Endothelial cell of umbilical vein (primary cell): ENCODE measurements around the gene SCN2B. TPM values are rescaled to one million over a fixed set of nuclear protein-coding genes. Genes with fewer than 3 reads are reported as not detected.

Experiments
- BruUV-seq: library from RNA; stranded (reverse); fragments of 400-500 nt; replicated peaks from 2 replicates; lab custom pipeline; 2021; lab: Mats Ljungman, UMichigan
- CTCF ChIA-PET: fragments of 300-600, 350-600 bp; sonication (Branson Sonifier 250); formaldehyde crosslinking; loops from one replicate; lab custom pipeline; 2021; ENCODE audit warnings: antibody characterized with exemption, inconsistent platforms; lab: Charles Lee
- POLR2A ChIA-PET: fragments of 300-600, 350-600 bp; sonication (Branson Sonifier 250); formaldehyde crosslinking; loops from one replicate; lab custom pipeline; 2021; ENCODE audit warnings: antibody characterized with exemption, inconsistent platforms; lab: Charles Lee
- DNase-seq: peaks from one replicate; pipeline ENCODE4 v3.0.0-alpha.2; 2011; ENCODE audit warnings: low read depth, low spot score
- FAIRE-seq: peaks from 2 replicates; lab custom pipeline; 2011; peaks lifted over from hg19 to GRCh38; lab: Jason Lieb, UNC
- H2AFZ ChIP-seq: 2 replicates; pipeline ENCODE4 v1.6.0; 2012; ENCODE audit warnings: low read depth, low read length, control low read depth, inconsistent platforms
- H3K27ac ChIP-seq: 2 replicates; pipeline ENCODE4 v1.5.1; 2011; ENCODE audit warnings: low read depth, mild to moderate bottlenecking, control low read depth, low read length, moderate library complexity; ENCODE audit not compliant: insufficient read depth
- H3K27me3 ChIP-seq, 2 experiments: 2 replicates each; pipeline versions ENCODE4 v1.6.0 to v1.6.1; 2011; ENCODE audit warnings: low read length in 2 of 2, mixed read lengths in 1 of 2; ENCODE audit not compliant: control insufficient read depth in 2 of 2, insufficient read depth in 2 of 2
- H3K36me3 ChIP-seq, 2 experiments: 2 replicates in 1 of 2; 3 replicates in 1 of 2; pipeline ENCODE4 v1.5.1; 2011; ENCODE audit warnings: low read length in 2 of 2, mild to moderate bottlenecking in 1 of 2, moderate library complexity in 1 of 2; ENCODE audit not compliant: control insufficient read depth in 2 of 2, insufficient read depth in 2 of 2; ENCODE audit errors: extremely low read depth in 1 of 2
- H3K4me1 ChIP-seq: 3 replicates; pipeline ENCODE4 v1.5.1; 2011; ENCODE audit warnings: mild to moderate bottlenecking, low read length; ENCODE audit not compliant: control insufficient read depth, insufficient read depth; ENCODE audit errors: extremely low read depth
- H3K4me2 ChIP-seq: 2 replicates; pipeline ENCODE4 v1.6.1; 2011; ENCODE audit warnings: low read length, control low read depth, mixed read lengths; ENCODE audit not compliant: insufficient read depth
- H3K4me3 ChIP-seq, 3 experiments: fragments of 200-600 bp in 1 of 3; sonication (generic), shearing (Covaris generic) in 1 of 3; replicated peaks in 1 of 3; 2 replicates each; pipeline ENCODE4 v1.5.1; 2011 to 2016; ENCODE audit warnings: control low read depth in 3 of 3, low read length in 3 of 3, mild to moderate bottlenecking in 2 of 3, inconsistent platforms in 1 of 3, low read depth in 1 of 3, moderate library complexity in 1 of 3; ENCODE audit not compliant: insufficient read depth in 1 of 3
- H3K79me2 ChIP-seq: 2 replicates; pipeline ENCODE4 v1.6.0; 2012; ENCODE audit warnings: low read length, inconsistent platforms; ENCODE audit not compliant: control insufficient read depth, insufficient read depth
- H3K9ac ChIP-seq: replicated peaks from 2 replicates; pipeline ENCODE3; 2011; ENCODE audit warnings: low read length, control low read depth; ENCODE audit not compliant: insufficient read depth; ENCODE audit errors: extremely low read depth
- H3K9me1 ChIP-seq: replicated peaks from 3 replicates; pipeline ENCODE4 v1.6.0; 2011; ENCODE audit warnings: mild to moderate bottlenecking, low read length; ENCODE audit not compliant: control insufficient read depth, insufficient read depth; ENCODE audit errors: extremely low read depth
- H3K9me3 ChIP-seq: replicated peaks from 2 replicates; pipeline ENCODE4 v1.5.1; 2012; ENCODE audit warnings: low read length, inconsistent platforms; ENCODE audit not compliant: control insufficient read depth, insufficient read depth
- H4K20me1 ChIP-seq: replicated peaks from 2 replicates; pipeline ENCODE3; 2011; ENCODE audit warnings: mild to moderate bottlenecking, low read length; ENCODE audit not compliant: control insufficient read depth, insufficient read depth; ENCODE audit errors: extremely low read depth
- CTCF ChIP-seq, 2 donors: IDR thresholded peaks; 1 replicate in 1 of 2; 2 replicates in 1 of 2; pipeline ENCODE4 v1.5.1; 2011; ENCODE audit warnings: low read length in 2 of 2, mild to moderate bottlenecking in 2 of 2, moderate library complexity in 2 of 2, control low read depth in 1 of 2, inconsistent platforms in 1 of 2, low read depth in 1 of 2; ENCODE audit not compliant: insufficient read depth in 1 of 2; ENCODE audit errors: extremely low read depth in 1 of 2
- FOS ChIP-seq: IDR thresholded peaks from 2 replicates; pipeline ENCODE4 v1.6.1; 2011; ENCODE audit warnings: mild to moderate bottlenecking, low read length, moderate library complexity, borderline replicate concordance; ENCODE audit not compliant: insufficient read depth
- GATA2 ChIP-seq: IDR thresholded peaks from 2 replicates; pipeline ENCODE4 v1.7.0; 2011; ENCODE audit warnings: low read depth, mild to moderate bottlenecking, moderate library complexity, mixed read lengths, low read length; ENCODE audit not compliant: insufficient read length, insufficient read depth
- JUN ChIP-seq: IDR thresholded peaks from 2 replicates; pipeline ENCODE4 v1.6.1; 2011; ENCODE audit warnings: borderline replicate concordance, low read depth; ENCODE audit not compliant: insufficient read length, insufficient read depth
- MAX ChIP-seq: IDR thresholded peaks from 2 replicates; pipeline ENCODE4 v1.6.1; 2011; ENCODE audit not compliant: insufficient read depth, insufficient read length
- MYC ChIP-seq: IDR thresholded peaks from one replicate; pipeline ENCODE4 v1.6.1; 2011; ENCODE audit warnings: mild to moderate bottlenecking, low read depth, low read length
- POLR2A ChIP-seq: IDR thresholded peaks from 2 replicates; pipeline ENCODE4 v1.6.1; 2012; ENCODE audit warnings: low read depth, mild to moderate bottlenecking, control low read depth, low read length
- POLR2AphosphoS5 ChIP-seq: IDR thresholded peaks from 2 replicates; pipeline ENCODE4 v1.6.1; 2012; ENCODE audit warnings: low read depth, mild to moderate bottlenecking, control low read depth, low read length, moderate library complexity; ENCODE audit not compliant: insufficient read depth
- dilution Hi-C: fragments of 300-500 bp; cut with MboI; formaldehyde crosslinking; loops from one replicate; pipeline ENCODE4 v1.15.0; 2019; ENCODE audit warnings: low sequenced_read_pairs; ENCODE audit not compliant: extremely low pct_ligation_motif_present
- intact Hi-C: fragments of 100-400 bp; cut with micrococcal nuclease; formaldehyde crosslinking; loops from one replicate; pipeline ENCODE4 v1.10.0; 2022
- polyA plus RNA-seq, 4 experiments: library from polyadenylated mRNA; depleted of rRNA in 3 of 4; stranded (reverse) in 3 of 4; unstranded in 1 of 4; fragments of >200 nt; gene quantifications; 2 replicates each; pipeline versions ENCODE4 v1.2.1 to v1.2.3, GENCODE V29; 2011 to 2012; ENCODE audit warnings: missing spikeins in 1 of 4
- total RNA-seq: library from RNA; stranded (reverse); gene quantifications from 2 replicates; pipeline ENCODE4 v1.2.3, GENCODE V29; 2021

The SCN2B gene
- total and polyA plus RNA-seq, 2 donors (not counting 3 experiments of a cell fraction or from before 2014, with no cell fraction given) = not detected

- Histone ChIP-seq H4K20me1 (no peaks in the 10 kb centered on the region), H2AFZ (no peak within 1 kb of the TSS), H3K4me2 (no peak within 1 kb of the TSS), H3K79me2 (no peaks in the 10 kb centered on the region), H3K36me3 (no peaks in the 10 kb centered on the region), H3K27ac (no peak within 1 kb of the TSS), H3K4me3 (no peak within 1 kb of the TSS), H3K4me1 (peaks cover 18% of the 10 kb centered on the region), H3K9ac (no peak within 1 kb of the TSS), H3K9me3 (no peaks in the 10 kb centered on the region), H3K9me1 (no peaks in the 10 kb centered on the region), H3K27me3 (peaks cover 4% of the 10 kb centered on the region in 2 experiments)
- ChIA-PET POLR2A (no interaction called here), CTCF (interaction anchor here (1.6 kb wide), 1 partner anchor 26 kb away, joined by 7 read pairs; no protein-coding TSS in a partner anchor)
- BruUV-seq = no TSS peak
- intact Hi-C loops = no loop called here
- TF ChIP-seq POLR2A = no peak
- TF ChIP-seq GATA2 = no peak
- TF ChIP-seq CTCF (IDR thresholded peaks at IDR 0.05; ENCODE audit: extremely low read depth in 1 of 2, insufficient read depth in 1 of 2, low read depth in 1 of 2, low read length in 2 of 2) = no peak
- TF ChIP-seq MYC = no peak
- no peak for TF ChIP-seq JUN
- no peak for TF ChIP-seq FOS
- TF ChIP-seq MAX = no peak
- TF ChIP-seq POLR2AphosphoS5 = no peak
- DNase-seq (no peak), FAIRE-seq (no peak)
- dilution Hi-C loops = no loop called here
Observed at GRCh38 chr11:118224511-118225188, 48.2 kb upstream of the SCN2B start, which contains the start of gene JAML. Gene JAML, minus strand, starts transcription at chr11:118225011. Its CDS starts 10,145 bp downstream, at chr11:118214866.
